ACHN (cell line): Measurements from ENCODE around the gene FAM53B.

Experiments used
- DNase-seq: peaks from one replicate; pipeline ENCODE4 v3.0.0-alpha.2; 2015
- in situ Hi-C: cut with HindIII; loops from 2 replicates; pipeline ENCODE4 v1.10.0; 2017; ENCODE audit warnings: low sequenced_read_pairs, low pct_ligation_motif_present, low pct_unique_long_range_greater_than_20kb

FAM53B gene

DNA sequence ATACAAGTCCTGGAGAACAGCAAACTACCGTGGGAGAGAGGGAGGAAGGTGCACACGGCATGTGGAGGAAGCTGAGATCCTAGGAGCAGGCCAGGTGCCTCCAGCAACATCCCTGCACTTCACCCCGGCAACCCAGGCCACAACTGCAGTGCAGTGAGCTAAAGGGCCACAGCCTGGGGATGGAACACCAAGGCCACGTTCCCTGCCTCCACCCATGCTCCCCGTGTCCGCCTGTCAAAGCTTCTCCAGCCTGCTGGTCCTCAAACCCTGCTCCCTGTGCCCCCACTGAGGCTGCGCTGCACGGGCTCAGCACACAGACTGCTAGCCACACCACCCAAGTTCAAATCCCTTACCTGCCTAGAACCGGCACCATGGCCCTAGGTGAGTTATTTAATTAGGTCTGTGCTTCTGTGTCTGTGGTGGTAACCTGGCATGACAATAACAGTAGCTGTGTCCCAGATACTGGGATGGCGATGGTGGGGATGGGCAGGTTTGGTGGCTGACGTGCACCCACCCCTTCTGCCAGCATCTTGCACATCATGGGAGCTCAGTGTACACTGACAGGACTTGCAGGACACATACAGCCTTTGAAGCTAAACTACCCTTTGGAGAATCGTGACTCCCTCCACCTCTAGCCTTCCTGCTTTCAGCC, 85.5 kb downstream of the FAM53B start:
- in situ Hi-C loops = no loop called here
- DNase-seq = no peak

DNA sequence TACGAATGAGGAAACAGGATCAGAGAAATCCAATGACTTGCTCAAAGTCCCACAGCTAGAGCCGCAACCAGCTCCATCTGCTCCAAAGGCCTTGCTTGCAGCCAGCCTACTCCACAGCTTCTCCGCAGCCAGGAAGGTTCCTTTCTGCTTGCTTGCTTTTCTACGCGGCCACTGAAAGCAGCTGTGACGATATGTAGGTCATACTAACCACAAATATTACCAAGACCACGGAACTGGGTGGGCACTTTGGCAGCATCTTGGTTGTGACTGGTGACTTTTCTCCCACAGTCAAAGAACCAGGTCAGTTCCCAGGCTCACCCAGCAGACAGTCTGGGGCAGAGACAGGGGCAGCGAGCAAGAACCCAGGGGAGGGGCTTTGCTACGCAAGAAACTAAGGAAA, 86.4 kb downstream of the FAM53B start:
- DNase-seq = no peak
- in situ Hi-C loops = no loop called here

DNA sequence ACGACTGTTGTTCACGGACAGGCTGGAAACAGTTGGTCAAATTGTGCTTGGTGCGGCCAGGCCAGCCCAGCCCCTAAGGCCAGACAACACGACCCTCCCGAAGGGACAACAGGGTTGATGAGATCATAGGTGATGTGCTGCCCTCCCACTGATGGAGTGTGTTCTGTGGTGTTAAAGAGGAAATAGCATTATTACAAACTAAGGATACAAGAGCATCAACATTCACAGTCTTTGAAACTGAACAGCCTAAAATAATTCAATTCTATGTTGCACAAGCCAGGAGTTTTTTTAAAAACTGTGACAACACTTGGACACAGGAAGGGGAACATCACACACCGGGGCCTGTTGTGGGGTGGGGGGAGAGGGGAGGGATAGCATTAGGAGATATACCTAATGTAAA, 87.6 kb downstream of the FAM53B start:
- no peak for DNase-seq
- in situ Hi-C loops = no loop called here

DNA sequence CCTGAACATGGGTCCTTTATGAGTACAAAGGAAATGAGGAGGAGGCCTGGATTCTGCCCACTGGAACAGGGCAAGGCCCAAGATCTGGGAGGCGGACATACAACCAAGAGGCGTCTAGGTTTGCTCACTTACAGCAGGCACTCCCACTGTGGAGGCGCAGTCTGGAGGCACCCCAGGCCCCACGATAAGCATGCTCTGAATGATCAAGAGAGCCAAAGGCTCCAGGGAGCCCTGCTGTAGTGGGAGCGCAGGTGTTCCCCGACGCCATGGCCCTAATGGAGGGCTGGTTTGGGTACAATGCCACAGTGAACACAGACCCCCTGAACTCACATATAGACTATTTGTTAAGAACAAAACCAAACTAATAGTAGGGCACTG, 88.1 kb downstream of the FAM53B start:
- no peak for DNase-seq
- in situ Hi-C loops = no loop called here

DNA sequence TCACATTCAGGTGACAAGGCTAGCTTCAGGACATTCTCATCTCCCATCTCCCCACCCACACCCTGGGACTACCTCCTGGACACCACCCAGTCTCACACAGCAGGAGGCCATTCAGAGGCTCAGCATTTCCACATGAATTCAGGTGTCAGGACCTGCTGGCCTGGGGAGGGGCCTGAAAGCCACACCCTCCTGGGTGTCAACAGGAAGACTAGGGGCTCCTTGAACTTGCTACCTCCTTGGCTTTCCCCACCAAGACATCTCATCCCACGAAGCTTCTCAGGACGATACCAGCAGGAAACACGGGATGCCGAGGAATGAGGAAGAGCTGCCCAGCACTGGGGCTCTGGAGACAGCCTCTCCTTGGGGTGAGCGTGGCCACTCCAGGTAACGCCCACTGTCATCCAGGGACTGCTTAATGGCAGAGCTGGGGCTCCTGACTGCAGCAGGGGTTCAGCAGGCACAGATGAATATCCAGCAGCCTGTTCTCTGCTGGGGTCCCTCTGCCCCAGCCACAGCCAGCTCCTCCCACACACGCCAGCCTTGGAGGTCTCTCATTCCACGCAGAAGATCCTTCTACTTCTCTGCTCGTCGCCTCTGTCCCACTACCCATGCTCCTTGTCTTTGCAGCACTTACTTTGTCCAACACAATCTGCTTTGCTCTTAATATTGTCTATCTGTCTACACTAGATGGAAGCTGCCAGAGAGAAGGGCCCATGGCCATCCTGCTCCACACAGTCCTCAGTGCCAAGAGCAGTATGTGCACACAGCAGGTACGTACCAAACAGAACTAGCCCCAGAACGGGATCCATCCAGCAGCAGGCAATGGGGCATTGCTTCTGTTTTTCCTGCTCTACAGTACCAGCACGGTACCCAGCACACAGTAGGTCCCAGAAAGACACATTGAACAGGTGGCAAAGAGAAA, 88.7 kb downstream of the FAM53B start:
- no peak for DNase-seq
- in situ Hi-C loops = no loop called here

DNA sequence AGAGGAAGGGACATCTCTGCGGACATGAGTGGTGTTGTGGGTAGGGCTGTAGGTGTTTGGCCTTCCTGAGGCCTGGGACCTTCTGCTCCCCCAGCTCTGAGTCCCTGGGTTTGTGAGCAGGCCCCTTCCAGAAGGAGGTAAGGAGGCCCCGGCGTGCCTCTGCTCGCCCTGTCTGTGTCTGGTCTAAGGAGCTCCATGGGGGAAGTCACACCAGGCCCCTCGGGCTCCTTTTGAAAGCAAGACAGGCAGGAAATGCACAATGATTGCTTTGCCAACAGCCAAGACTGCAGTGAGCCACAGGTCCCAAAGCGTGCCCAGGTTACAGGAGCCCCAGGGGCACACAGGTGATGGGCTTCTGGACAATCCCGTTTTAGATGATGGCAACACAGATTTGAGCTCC, 89.5 kb downstream of the FAM53B start:
- in situ Hi-C loops = no loop called here

DNA sequence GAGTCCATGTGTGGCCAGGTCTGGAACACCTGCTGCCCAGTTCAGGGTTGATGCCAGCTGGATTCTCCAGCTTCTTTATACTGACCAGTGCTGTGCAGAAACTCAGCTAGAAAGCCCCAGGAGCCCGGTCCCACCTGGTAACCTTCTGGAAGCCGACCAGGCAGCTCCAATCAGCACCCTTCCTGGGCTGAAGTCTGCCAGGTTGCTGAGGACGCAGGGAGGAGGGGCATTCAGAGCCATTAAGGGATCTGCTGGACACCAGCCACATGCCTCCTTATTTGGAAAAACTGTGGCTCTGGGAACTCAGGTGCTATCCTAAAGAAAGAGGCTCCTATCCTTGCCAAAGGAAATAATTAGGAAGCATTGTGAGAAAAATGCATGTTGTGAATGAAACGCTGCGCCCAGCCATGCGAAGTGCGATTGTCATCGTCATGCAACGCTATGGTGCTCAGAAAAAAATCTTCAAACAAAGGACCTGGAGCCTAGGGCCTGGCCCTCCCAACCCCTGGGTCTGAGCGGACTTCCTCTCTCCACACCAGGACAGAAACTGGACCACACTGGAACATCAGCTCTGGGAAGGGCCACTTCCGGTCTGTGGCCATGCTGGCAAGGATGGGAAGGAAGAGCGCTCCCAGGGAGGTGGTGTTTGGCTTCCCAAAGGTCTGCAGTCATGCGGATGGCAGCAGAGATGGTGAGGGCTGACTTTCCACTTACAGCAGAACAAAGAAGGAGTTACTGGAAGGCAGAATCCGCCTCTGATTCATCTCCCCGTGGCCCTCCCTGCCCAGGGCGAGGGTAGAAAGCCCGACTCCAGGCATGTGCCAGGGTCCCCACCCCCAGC, 90.1 kb downstream of the FAM53B start:
- in situ Hi-C loops = no loop called here
- DNase-seq = no peak

More for the DNA sequence above, 89.5 kb downstream of the FAM53B start:
- DNase-seq = no peak

DNA sequence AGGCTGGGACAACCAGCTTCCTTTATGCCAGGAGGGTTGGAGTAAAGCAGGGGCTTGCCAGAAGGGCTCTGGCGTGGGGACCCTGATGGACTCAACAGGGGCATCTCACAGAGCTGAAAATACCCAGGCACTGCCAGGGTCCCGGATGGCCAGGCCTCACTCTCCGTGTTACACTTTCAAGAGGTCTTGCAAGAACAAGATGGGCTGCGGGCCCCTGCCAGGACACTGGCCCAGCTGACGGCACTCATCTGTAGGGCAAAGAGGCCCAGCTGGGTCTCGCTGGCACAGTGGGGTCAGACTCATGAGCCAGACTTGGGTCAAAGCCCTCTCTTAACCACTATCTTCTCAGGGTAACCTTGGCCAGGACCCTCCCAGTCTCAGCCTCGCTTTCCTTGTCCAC, 90.9 kb downstream of the FAM53B start:
- in situ Hi-C loops = no loop called here
- DNase-seq = no peak

DNA sequence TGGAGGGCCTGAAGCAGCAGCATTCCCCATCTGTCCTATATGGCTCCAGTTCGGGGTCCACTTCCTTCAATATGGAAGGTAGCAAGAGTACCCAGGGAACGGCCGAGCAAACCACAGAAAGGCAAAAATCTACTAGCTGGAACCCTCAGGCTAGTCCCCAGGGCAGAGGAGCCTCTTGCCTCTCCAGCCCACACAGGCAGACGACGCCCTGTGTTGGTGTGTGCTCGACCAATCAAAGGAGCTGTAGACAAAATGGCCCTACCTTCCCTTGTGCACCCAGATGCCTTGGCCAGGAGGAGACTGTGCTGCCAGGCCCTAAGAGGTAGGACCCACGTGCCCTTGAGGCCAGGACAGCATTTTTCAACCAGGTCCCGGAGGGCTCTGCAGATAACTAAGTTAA, 91.5 kb downstream of the FAM53B start:
- in situ Hi-C loops = no loop called here
- DNase-seq = no peak

DNA sequence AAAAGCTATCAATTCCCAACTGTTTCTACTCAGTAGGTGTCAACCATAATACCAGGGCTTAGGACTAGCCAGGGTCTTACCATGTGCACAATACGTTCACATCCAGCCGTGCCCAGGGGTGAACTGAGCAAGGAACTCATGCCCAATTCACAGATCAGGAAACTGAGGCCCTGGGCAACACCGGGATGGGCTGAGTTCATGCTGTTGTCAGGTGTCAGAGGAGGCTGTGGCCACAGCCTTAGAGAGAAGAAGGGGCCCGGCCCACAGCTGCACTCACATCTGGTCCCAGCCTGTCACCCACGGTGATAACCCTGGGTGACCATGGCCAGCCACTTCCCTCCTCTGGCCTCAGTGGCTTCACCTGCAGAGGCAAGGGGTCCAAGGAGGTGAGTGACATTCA, 92.0 kb downstream of the FAM53B start:
- in situ Hi-C loops = no loop called here
- no peak for DNase-seq

DNA sequence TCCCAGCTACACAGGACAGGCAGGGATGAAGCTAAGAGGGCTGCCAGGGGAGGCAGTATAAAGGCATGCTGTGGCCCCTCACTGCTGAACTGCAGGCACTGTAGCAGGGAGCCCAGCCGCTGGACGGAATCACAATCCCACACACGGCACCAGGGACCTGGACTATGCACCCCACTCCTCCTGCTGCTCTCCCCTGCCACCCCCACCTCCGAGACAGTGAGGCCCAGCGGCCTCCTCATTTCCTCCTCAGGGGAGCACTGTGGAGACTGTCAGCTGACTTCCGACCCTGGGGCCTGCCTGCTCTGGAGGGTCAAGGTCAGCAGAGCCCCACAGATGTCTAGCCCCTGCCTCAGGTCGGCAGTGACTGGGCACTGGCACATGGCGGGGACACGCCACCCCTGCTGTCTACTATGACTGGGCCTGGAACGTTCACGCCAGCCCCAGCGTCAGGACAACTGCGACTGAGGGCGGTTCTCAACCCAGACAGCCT, 92.7 kb downstream of the FAM53B start:
- in situ Hi-C loops = no loop called here
- DNase-seq = no peak

DNA sequence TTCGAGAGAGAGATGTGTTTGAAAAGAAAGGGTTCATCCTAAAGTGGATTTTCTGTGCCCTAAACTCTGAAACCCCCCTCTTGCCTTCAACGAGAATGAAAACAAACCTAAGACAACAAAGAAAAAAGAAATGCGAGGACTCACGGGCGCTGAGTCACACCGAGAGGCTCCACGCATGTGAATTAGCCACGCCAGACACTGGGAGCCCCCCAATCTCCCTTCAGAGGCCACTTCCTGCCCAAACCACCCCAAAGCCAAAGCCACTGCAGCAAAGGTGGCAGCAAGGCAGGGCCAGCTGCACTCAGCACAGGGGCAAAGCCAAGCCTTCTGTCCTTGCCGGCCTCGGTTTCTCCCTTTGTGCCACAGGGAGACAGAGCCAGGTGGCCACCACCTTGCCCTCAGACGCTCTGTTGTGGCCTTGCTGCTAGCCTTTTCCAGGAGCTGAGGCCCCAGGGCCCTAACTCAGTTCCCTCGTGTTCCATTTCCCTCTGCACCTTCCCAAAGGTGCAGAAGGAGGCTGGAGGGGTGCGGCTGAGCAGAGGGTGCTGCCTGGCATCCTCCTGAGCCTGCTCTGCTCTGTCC, 93.3 kb downstream of the FAM53B start:
- in situ Hi-C loops = no loop called here
- no peak for DNase-seq

DNA sequence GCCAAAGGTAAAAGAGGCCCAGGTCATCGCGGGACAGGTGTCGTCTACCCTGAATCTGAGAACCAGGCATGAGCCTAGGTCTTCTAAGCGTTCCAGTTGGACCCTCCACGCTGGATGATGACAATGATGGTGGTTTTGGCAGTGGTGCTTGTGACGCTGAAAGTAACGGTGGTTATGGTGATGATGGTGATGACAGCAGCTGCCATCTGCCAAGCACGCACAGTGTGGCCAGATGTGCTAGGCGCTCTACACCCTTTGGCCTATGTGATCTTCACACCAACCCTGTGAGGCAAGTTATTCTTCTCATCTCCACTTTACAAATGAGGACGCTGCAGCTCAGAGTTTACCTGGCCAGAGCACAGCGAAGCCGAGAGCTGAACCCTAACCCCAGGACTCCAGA, 93.9 kb downstream of the FAM53B start:
- in situ Hi-C loops = no loop called here
- DNase-seq = no peak

DNA sequence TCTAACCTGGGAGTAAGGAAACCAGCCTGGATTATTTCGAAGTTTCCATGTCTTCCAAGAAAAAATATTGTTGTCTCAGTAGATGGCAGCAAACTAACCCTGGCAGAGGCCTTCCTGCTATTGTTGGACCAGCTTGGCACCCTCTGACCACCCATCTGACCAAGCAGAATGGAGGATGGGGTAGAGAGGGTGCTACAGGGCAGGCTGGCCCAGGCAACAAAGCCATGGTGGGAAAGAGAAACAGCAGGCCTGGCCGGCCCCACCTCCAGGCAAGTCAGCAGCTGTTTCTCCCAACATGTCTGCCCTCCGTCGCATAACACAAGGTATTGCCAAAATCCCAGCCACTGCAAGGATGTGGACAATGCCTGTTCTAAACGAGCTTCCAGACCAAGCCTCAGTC, 95.0 kb downstream of the FAM53B start:
- in situ Hi-C loops = no loop called here
- no peak for DNase-seq

DNA sequence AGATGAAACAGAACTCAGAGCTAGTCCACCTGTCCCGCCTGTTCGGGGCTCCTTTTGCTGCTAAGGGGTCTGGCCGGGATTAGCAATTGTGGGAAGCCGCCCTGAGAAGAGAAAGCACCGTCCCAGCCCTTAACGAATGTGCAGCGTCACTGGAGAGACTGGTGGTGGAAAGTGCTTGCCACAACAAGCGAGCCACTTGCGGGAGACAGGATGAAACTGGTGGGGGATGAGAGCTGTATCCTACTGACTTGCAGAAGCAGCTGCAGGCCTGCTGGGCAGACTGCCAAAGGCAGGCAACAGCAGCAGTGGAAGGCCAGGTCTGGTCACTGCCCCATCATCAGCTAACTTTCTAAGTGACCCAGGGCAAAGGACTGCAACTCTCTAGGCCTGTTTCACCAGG, 95.4 kb downstream of the FAM53B start:
- in situ Hi-C loops = no loop called here
- no peak for DNase-seq

DNA sequence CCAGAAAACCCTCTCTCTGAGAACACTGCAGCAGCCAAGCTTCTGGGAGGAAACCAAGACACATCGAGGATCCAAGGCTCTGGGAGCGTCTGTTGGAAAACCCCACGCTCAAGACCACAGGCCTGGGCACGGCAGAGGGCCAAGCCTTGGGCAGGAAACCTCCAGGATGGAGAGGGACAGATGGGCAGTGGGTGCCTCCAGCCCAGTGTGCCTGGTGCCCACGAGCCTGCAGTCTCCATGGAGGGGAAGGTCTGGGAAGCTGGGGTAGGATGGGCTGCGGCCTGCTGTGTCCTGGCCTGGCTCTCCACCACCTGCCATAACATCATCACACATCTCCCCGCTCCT, 96.1 kb downstream of the FAM53B start:
- in situ Hi-C loops = no loop called here

DNA sequence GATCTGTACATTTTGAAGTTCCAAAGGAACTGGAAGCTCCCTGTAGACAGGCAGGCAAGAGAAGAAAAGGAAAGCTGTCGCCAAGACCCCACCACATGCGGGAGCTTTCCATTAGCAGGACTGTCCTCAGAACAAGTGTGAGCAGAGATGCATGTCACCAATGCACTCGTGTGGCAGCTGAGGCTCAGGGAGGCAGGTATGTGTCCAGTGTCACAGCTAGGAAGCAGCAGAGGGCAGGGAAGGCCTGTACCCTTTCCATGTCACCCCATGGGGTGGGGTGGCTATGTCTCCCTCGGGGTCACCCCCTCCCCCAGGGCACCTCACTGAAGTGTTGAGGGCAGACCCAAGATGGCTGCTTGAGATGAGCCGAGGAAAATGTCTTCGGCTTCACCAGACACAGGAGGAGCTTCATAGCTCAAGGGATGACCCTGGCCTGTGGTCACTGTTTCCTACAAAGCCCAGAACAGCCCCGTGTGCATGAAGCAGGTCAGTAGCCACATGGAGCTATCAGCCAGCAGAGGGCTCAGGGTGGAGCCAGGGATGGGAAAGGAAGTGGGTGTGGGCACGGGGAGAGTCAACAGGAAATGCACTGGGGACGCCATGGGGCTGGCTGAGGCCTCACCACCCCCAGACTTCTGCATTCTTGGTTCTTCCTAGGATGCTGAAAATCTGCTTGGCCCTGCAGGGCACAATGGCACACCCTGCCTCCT, 96.6 kb downstream of the FAM53B start:
- in situ Hi-C loops = no loop called here
- peak; percentile 10 for DNase-seq

More for the DNA sequence above, 96.1 kb downstream of the FAM53B start:
- DNase-seq = no peak
